HCT116 (cell line): ENCODE data around the gene ZNF544. TPM values are rescaled to one million over a fixed set of nuclear protein-coding genes. Genes with fewer than 3 reads are reported as not detected.

Experiments
- ATAC-seq: fragments of 200-7000 bp; cut with Tn5 transposase; 2 replicates; pipeline ENCODE4 v1.9.1; 2020; ENCODE audit warnings: mild to moderate bottlenecking, moderate library complexity
- BruUV-seq: library from RNA; stranded (reverse); fragments of 400-500 nt; replicated peaks from 2 replicates; lab custom pipeline; 2021; lab: Mats Ljungman, UMichigan
- CTCF ChIA-PET: fragments of 300-600 bp; sonication (Branson Sonifier 250); formaldehyde crosslinking; loops from one replicate; lab custom pipeline; 2021; ENCODE audit warnings: antibody characterized with exemption; lab: Charles Lee
- POLR2A ChIA-PET: fragments of 300-600, 350-600 bp; sonication (Branson Sonifier 250); formaldehyde crosslinking; loops from one replicate; lab custom pipeline; 2021; ENCODE audit warnings: antibody characterized with exemption; lab: Charles Lee
- RAD21 ChIA-PET, 2 experiments: fragments of 300-600 bp; sonication (Branson Sonifier 250); formaldehyde crosslinking; loops; one replicate each; lab custom pipeline; 2023; ENCODE audit warnings: low total read pairs in 2 of 2; ENCODE audit not compliant: uncharacterized antibody in 2 of 2, unreplicated experiment in 2 of 2, low non-redundant PET in 1 of 2; lab: Charles Lee
- DNase-seq: peaks from one replicate; pipeline ENCODE4 v3.0.0-alpha.2; 2010; ENCODE audit warnings: low read depth, low spot score
- H2AFZ ChIP-seq: fragments of 200-600 bp; shearing (Covaris generic), sonication (generic); 2 replicates; pipeline ENCODE4 v1.6.1; 2017; ENCODE audit warnings: low read depth, mixed run types, mixed read lengths, antibody characterized with exemption, low read length; ENCODE audit not compliant: poor library complexity, severe bottlenecking
- H3K27ac ChIP-seq: 2 replicates; pipeline ENCODE4 v1.5.1; 2012; ENCODE audit warnings: low read depth, low read length
- H3K27me3 ChIP-seq: fragments of 200-600 bp; sonication (generic); 2 replicates; pipeline ENCODE4 v1.6.1; 2016; ENCODE audit warnings: mixed run types, low read length, mixed read lengths; ENCODE audit not compliant: insufficient read depth
- H3K36me3 ChIP-seq, 2 experiments: fragments of 200-500 bp in 1 of 2; fragments of 200-600 bp in 1 of 2; sonication (Bioruptor generic) in 1 of 2; sonication (generic) in 1 of 2; 2 replicates each; pipeline versions ENCODE4 v1.5.1 to v1.6.1; 2014 to 2016; ENCODE audit warnings: low read length in 2 of 2, inconsistent platforms in 1 of 2, mixed read lengths in 1 of 2, mixed run types in 1 of 2; ENCODE audit not compliant: insufficient read depth in 2 of 2, control insufficient read depth in 1 of 2
- H3K4me1 ChIP-seq, 2 experiments: fragments of 200-600 bp in 1 of 2; sonication (generic) in 1 of 2; 2 replicates each; pipeline versions ENCODE4 v1.5.1 to v1.6.1; 2012 to 2017; ENCODE audit warnings: low read length in 2 of 2, inconsistent platforms in 1 of 2, mild to moderate bottlenecking in 1 of 2, mixed read lengths in 1 of 2, mixed run types in 1 of 2, moderate library complexity in 1 of 2; ENCODE audit not compliant: insufficient read depth in 2 of 2, control insufficient read depth in 1 of 2
- H3K4me2 ChIP-seq: fragments of 200-600 bp; sonication (generic); 2 replicates; pipeline ENCODE4 v1.6.1; 2017; ENCODE audit warnings: mixed run types, low read length, mixed read lengths
- H3K4me3 ChIP-seq, 2 experiments: fragments of 200-600 bp in 1 of 2; sonication (generic) in 1 of 2; replicated peaks in 1 of 2; 2 replicates each; pipeline ENCODE4 v1.5.1; 2011 to 2016; ENCODE audit warnings: low read length in 2 of 2, control low read depth in 1 of 2, low read depth in 1 of 2, mild to moderate bottlenecking in 1 of 2, mixed read lengths in 1 of 2, mixed run types in 1 of 2
- H3K79me2 ChIP-seq: fragments of 200-600 bp; sonication (generic); 2 replicates; pipeline ENCODE4 v1.6.1; 2017; ENCODE audit warnings: mild to moderate bottlenecking, mixed run types, low read length, moderate library complexity, mixed read lengths; ENCODE audit not compliant: insufficient read depth
- H3K9ac ChIP-seq: fragments of 200-600 bp; sonication (generic); 2 replicates; pipeline ENCODE4 v1.6.1; 2016; ENCODE audit warnings: low read length, mixed read lengths
- H3K9me2 ChIP-seq: fragments of 200-600 bp; sonication (generic), shearing (Covaris generic); 2 replicates; pipeline ENCODE4 v1.6.1; 2017; ENCODE audit warnings: mixed run types, mild to moderate bottlenecking, moderate library complexity; ENCODE audit not compliant: insufficient read depth
- H3K9me3 ChIP-seq, 2 experiments: fragments of 200-500 bp in 1 of 2; fragments of 200-600 bp in 1 of 2; sonication (Bioruptor generic) in 1 of 2; sonication (generic) in 1 of 2; 2 replicates each; pipeline ENCODE4 v1.6.1; 2014 to 2017; ENCODE audit warnings: low read length in 2 of 2, mixed read lengths in 2 of 2, inconsistent platforms in 1 of 2, low read depth in 1 of 2, mild to moderate bottlenecking in 1 of 2, mixed run types in 1 of 2, moderate library complexity in 1 of 2; ENCODE audit not compliant: control insufficient read depth in 1 of 2, insufficient read depth in 1 of 2
- H4K20me1 ChIP-seq: fragments of 200-600 bp; sonication (generic), shearing (Covaris generic); 2 replicates; pipeline ENCODE4 v1.6.1; 2017; ENCODE audit warnings: mixed run types, mild to moderate bottlenecking, moderate library complexity; ENCODE audit not compliant: insufficient read depth
- ATF3 ChIP-seq: IDR thresholded peaks from 2 replicates; pipeline ENCODE4 v1.6.1; 2012
- CBX3 ChIP-seq: IDR thresholded peaks from 2 replicates; pipeline ENCODE4 v1.6.1; 2012; ENCODE audit warnings: low read depth
- CEBPB ChIP-seq: IDR thresholded peaks from 2 replicates; pipeline ENCODE4 v1.6.1; 2012; ENCODE audit warnings: low read depth
- CTCF ChIP-seq, 3 experiments: fragments of 200-600 bp in 1 of 3; sonication (generic) in 1 of 3; IDR thresholded peaks in 2 of 3; conservative IDR thresholded peaks in 1 of 3; 2 replicates each; pipeline ENCODE4 v1.5.1; 2012 to 2017; ENCODE audit warnings: low read depth in 2 of 3, low read length in 2 of 3, antibody characterized with exemption in 1 of 3, borderline replicate concordance in 1 of 3, control low read depth in 1 of 3, mild to moderate bottlenecking in 1 of 3, mixed read lengths in 1 of 3, mixed run types in 1 of 3, moderate library complexity in 1 of 3; ENCODE audit not compliant: insufficient read depth in 1 of 3
- EGR1 ChIP-seq: IDR thresholded peaks from 2 replicates; pipeline ENCODE4 v1.6.1; 2012; ENCODE audit warnings: low read depth
- ELF1 ChIP-seq: IDR thresholded peaks from 2 replicates; pipeline ENCODE4 v1.6.1; 2012; ENCODE audit warnings: low read depth, borderline replicate concordance
- EZH2 ChIP-seq: fragments of 200-600 bp; sonication (generic); IDR thresholded peaks from 2 replicates; pipeline ENCODE4 v1.6.1; 2017; ENCODE audit warnings: antibody characterized with exemption, mixed run types
- EZH2phosphoT487 ChIP-seq: fragments of 200-600 bp; IDR thresholded peaks from 2 replicates; pipeline ENCODE4 v1.6.1; 2018; ENCODE audit warnings: antibody characterized with exemption, borderline replicate concordance
- JUND ChIP-seq: IDR thresholded peaks from 2 replicates; pipeline ENCODE4 v1.6.1; 2012
- POLR2A ChIP-seq: IDR thresholded peaks from 2 replicates; pipeline ENCODE4 v1.7.0; 2011; ENCODE audit warnings: borderline replicate concordance; ENCODE audit not compliant: insufficient read depth, insufficient read length; ENCODE audit errors: extremely low read depth
- POLR2AphosphoS5 ChIP-seq: IDR thresholded peaks from 2 replicates; pipeline ENCODE4 v1.6.1; 2011; ENCODE audit warnings: mild to moderate bottlenecking, low read depth, low read length, moderate library complexity
- REST ChIP-seq: IDR thresholded peaks from 2 replicates; pipeline ENCODE4 v1.6.1; 2012; ENCODE audit warnings: low read depth
- SP1 ChIP-seq: IDR thresholded peaks from 2 replicates; pipeline ENCODE4 v1.6.1; 2012; ENCODE audit warnings: low read depth
- TCF7L2 ChIP-seq: IDR thresholded peaks from 2 replicates; pipeline ENCODE4 v1.7.0; 2011; ENCODE audit warnings: borderline replicate concordance, inconsistent platforms; ENCODE audit not compliant: insufficient read depth, insufficient read length; ENCODE audit errors: extremely low read depth
- YY1 ChIP-seq: IDR thresholded peaks from 2 replicates; pipeline ENCODE4 v1.6.1; 2011; ENCODE audit warnings: low read length, low read depth, moderate library complexity, mild to moderate bottlenecking; ENCODE audit not compliant: insufficient replicate concordance; ENCODE audit errors: extremely low read depth
- ZBTB33 ChIP-seq: IDR thresholded peaks from 2 replicates; pipeline ENCODE4 v1.6.1; 2011; ENCODE audit warnings: mild to moderate bottlenecking, low read length, moderate library complexity; ENCODE audit not compliant: insufficient replicate concordance; ENCODE audit errors: extremely low read depth
- ZFX ChIP-seq: fragments of 450-650 bp; IDR thresholded peaks from 2 replicates; pipeline ENCODE4 v1.6.1; 2017
- ZNF274 ChIP-seq: fragments of 200-500 bp; sonication (Bioruptor generic); IDR thresholded peaks from 2 replicates; pipeline ENCODE4 v1.6.1; 2014; ENCODE audit warnings: mild to moderate bottlenecking, low read depth, low read length, inconsistent platforms
- intact Hi-C: fragments of 100-400 bp; cut with micrococcal nuclease; formaldehyde crosslinking; loops from 2 replicates; pipeline ENCODE4 v1.10.0; 2022
- total RNA-seq: library from RNA; stranded (reverse); gene quantifications from one replicate; pipeline ENCODE4 v1.2.1, GENCODE V29; 2021; ENCODE audit not compliant: unreplicated experiment

Gene ZNF544
- total RNA-seq, 1 experiment from 2014 or later = 46.3 TPM

- H3K79me2 ChIP-seq = no peaks in the 10 kb centered on the region
- no peaks in the 10 kb centered on the region for H3K4me1 ChIP-seq
- H3K27me3 ChIP-seq = no peaks in the 10 kb centered on the region
- H3K9me2 ChIP-seq = no peaks in the 10 kb centered on the region
- intact Hi-C loops = no loop called here
- no peak overlapping the region for H2AFZ ChIP-seq
- no peaks in the 10 kb centered on the region; a peak in 1 of 4 replicates for H3K36me3 ChIP-seq
- H3K9ac ChIP-seq = no peak overlapping the region
- ChIA-PET CTCF (no interaction called here), POLR2A (no interaction called here), RAD21 (no interaction called here)
- TF ChIP-seq CBX3 (no peak), POLR2A (no peak), YY1 (no peak), JUND (no peak), REST (no peak), ELF1 (no peak), ZFX (no peak), ZBTB33 (no peak), EZH2 (no peak), CTCF (IDR thresholded peaks at IDR 0.05 in 2 of 3, conservative IDR thresholded peaks at IDR 0.05 in 1 of 3; ENCODE audit: borderline replicate concordance in 1 of 3, insufficient read depth in 1 of 3, low read depth in 2 of 3, low read length in 2 of 3) (no peak), SP1 (no peak), EGR1 (no peak), POLR2AphosphoS5 (no peak), ZNF274 (no peak), CEBPB (no peak), ATF3 (no peak), TCF7L2 (no peak), EZH2phosphoT487 (no peak)
- no peak overlapping the region for H3K4me2 ChIP-seq
- DNase-seq (no peak), ATAC-seq (no peak)
- H3K27ac ChIP-seq = no peak overlapping the region
- no TSS peak for BruUV-seq
- H4K20me1 ChIP-seq = no peaks in the 10 kb centered on the region
- no peak overlapping the region for H3K4me3 ChIP-seq
- H3K9me3 ChIP-seq = peaks cover 15 to 36% of the 10 kb centered on the region in 2 experiments; a peak in 3 of 4 replicates
Observed at GRCh38 chr19:58268344-58268743, 39.6 kb downstream of the ZNF544 start.
